ENCODE results near the gene LIFR.

LIFR gene

DNA sequence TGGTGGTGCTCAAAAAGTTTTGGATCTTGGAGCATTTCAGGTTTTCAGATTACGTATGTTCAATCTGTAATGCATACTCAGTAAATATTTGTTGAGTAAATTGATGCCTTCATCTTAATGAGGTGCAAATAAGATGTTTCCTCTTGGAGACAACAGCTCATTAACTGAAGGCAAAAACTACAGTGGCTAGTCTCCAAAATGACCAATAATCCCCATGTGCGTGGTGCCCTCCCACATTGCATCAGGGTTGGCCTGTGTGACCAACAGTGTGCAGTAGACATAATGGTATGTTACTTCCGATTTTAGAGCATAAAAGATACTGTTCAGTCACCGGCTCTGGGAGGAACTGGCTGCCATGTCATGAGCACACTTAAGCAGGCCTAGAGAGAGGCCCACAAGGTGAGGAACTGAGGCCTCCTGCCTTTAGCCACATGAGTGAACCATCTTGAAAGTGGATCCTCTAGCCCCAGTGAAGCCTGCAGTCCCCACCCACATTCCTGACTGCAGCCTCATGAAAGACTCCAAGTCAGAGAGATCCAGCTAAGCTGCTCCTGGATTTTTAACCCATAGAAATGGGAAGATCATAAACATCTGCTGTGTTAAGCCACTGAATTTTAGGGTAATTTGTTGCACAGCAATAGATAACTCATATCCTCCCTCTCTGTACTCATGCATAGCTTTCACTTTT is 55.7 kb downstream of the LIFR start:
- H3K4me3 Mint-ChIP-seq = no peak overlapping the region
- H3K9me3 Mint-ChIP-seq = no peaks in the 10 kb centered on the region
- peaks cover 29% of the 10 kb centered on the region for H3K36me3 Mint-ChIP-seq (ENCODE audit: low read depth)
- H3K27me3 Mint-ChIP-seq (ENCODE audit: low read depth) = no peaks in the 10 kb centered on the region
- H3K4me1 Mint-ChIP-seq = no peaks in the 10 kb centered on the region
- no peak for TF ChIP-seq CTCF (IDR thresholded peaks at IDR 0.05; ENCODE audit: unreplicated experiment in 3 of 3)
- no peak overlapping the region for H3K27ac Mint-ChIP-seq

- Mint-ChIP-seq H3K36me3 (ENCODE audit: low read depth) (peaks cover 40% of the 10 kb centered on the region), H3K4me3 (no peak overlapping the region), H3K27ac (no peak overlapping the region), H3K27me3 (ENCODE audit: low read depth) (no peaks in the 10 kb centered on the region), H3K9me3 (no peaks in the 10 kb centered on the region), H3K4me1 (peaks cover 20% of the 10 kb centered on the region)
- no peak for TF ChIP-seq CTCF (IDR thresholded peaks at IDR 0.05; ENCODE audit: unreplicated experiment in 3 of 3)
Measured at GRCh38 chr5:38497946-38498345, 58.5 kb downstream of the LIFR start.

- Mint-ChIP-seq H3K4me3 (no peak overlapping the region), H3K27ac (peak overlapping the region; percentile 1 to 20 (median 1)), H3K27me3 (ENCODE audit: low read depth) (no peaks in the 10 kb centered on the region), H3K9me3 (no peaks in the 10 kb centered on the region), H3K36me3 (ENCODE audit: low read depth) (peaks cover 55% of the 10 kb centered on the region), H3K4me1 (peaks cover 20% of the 10 kb centered on the region)
- no peak for TF ChIP-seq CTCF (IDR thresholded peaks at IDR 0.05; ENCODE audit: unreplicated experiment in 3 of 3)
Measured at GRCh38 chr5:38494763-38495162, 61.7 kb downstream of the LIFR start.

- Mint-ChIP-seq H3K9me3 (no peaks in the 10 kb centered on the region), H3K4me3 (no peak overlapping the region), H3K27ac (peak overlapping the region; percentile 1 to 22 (median 20)), H3K36me3 (ENCODE audit: low read depth) (peaks cover 53% of the 10 kb centered on the region), H3K4me1 (peaks cover 20% of the 10 kb centered on the region), H3K27me3 (ENCODE audit: low read depth) (no peaks in the 10 kb centered on the region)
- TF ChIP-seq CTCF (IDR thresholded peaks at IDR 0.05; ENCODE audit: unreplicated experiment in 3 of 3) = no peak
Measured at GRCh38 chr5:38494175-38494574, 62.3 kb downstream of the LIFR start.

- peak in 1 of 3 experiments; percentile 13 for TF ChIP-seq CTCF (IDR thresholded peaks at IDR 0.05; ENCODE audit: unreplicated experiment in 3 of 3)
- H3K9me3 Mint-ChIP-seq = no peaks in the 10 kb centered on the region
- H3K4me3 Mint-ChIP-seq = no peak overlapping the region
- H3K27me3 Mint-ChIP-seq (ENCODE audit: low read depth) = no peaks in the 10 kb centered on the region
- peaks cover 53% of the 10 kb centered on the region for H3K36me3 Mint-ChIP-seq (ENCODE audit: low read depth)
- H3K4me1 Mint-ChIP-seq = peaks cover 14% of the 10 kb centered on the region
- peak overlapping the region in 2 of 3 experiments; percentile 49 to 54 for H3K27ac Mint-ChIP-seq
Measured at GRCh38 chr5:38483805-38484398, 72.5 kb downstream of the LIFR start.
